SU-DHL-6 (cell line): Measurements from ENCODE around the gene IRAK2.

Experiments used
- H2AFZ ChIP-seq: fragments of 200-600 bp; sonication (generic); 2 replicates; pipeline ENCODE4 v1.6.1; 2014; ENCODE audit warnings: low read depth, mild to moderate bottlenecking, moderate library complexity, mixed read lengths, antibody characterized with exemption, low read length; ENCODE audit not compliant: severe bottlenecking
- H3F3A ChIP-seq: fragments of 200-600 bp; shearing (Covaris generic); 2 replicates; pipeline ENCODE4 v1.6.0; 2016; ENCODE audit warnings: antibody characterized with exemption, mild to moderate bottlenecking; ENCODE audit not compliant: insufficient read depth
- H3K27ac ChIP-seq: fragments of 200-600 bp; sonication (generic); 2 replicates; pipeline ENCODE4 v1.5.1; 2016; ENCODE audit warnings: low read depth, mild to moderate bottlenecking, low read length, moderate library complexity, mixed read lengths
- H3K27me3 ChIP-seq: fragments of 200-600 bp; sonication (generic), shearing (Covaris generic); 2 replicates; pipeline ENCODE4 v1.6.0; 2014; ENCODE audit warnings: mild to moderate bottlenecking, low read length
- H3K36me3 ChIP-seq: fragments of 200-600 bp; sonication (generic); 2 replicates; pipeline ENCODE4 v1.6.1; 2014; ENCODE audit warnings: mild to moderate bottlenecking, low read length, mixed read lengths
- H3K4me2 ChIP-seq: fragments of 300-600, 200-600 bp; shearing (Covaris generic), sonication (generic); 2 replicates; pipeline ENCODE4 v1.6.0; 2014; ENCODE audit warnings: low read length, low read depth, mild to moderate bottlenecking; ENCODE audit not compliant: poor library complexity, severe bottlenecking
- H3K4me3 ChIP-seq: fragments of 200-600 bp; sonication (generic); 2 replicates; pipeline ENCODE4 v1.5.1; 2014; ENCODE audit warnings: antibody characterized with exemption, low read length, mild to moderate bottlenecking, mixed read lengths; ENCODE audit not compliant: insufficient read depth, poor library complexity, severe bottlenecking
- H3K79me2 ChIP-seq: fragments of 200-600 bp; sonication (generic); 2 replicates; pipeline ENCODE4 v1.6.1; 2014; ENCODE audit warnings: mild to moderate bottlenecking, low read length, moderate library complexity; ENCODE audit not compliant: insufficient read depth
- H3K9ac ChIP-seq: fragments of 200-600 bp; sonication (generic); 2 replicates; pipeline ENCODE4 v1.7.0; 2014; ENCODE audit warnings: mild to moderate bottlenecking, low read length
- H3K9me2 ChIP-seq: fragments of 200-600 bp; sonication (generic); replicated peaks from 2 replicates; pipeline ENCODE4 v1.6.1; 2014; ENCODE audit warnings: low read length; ENCODE audit not compliant: insufficient read depth
- H3K9me3 ChIP-seq: fragments of 200-600 bp; sonication (generic); 2 replicates; pipeline ENCODE4 v1.6.1; 2014; ENCODE audit warnings: low read length, mixed read lengths; ENCODE audit not compliant: insufficient read depth
- H4K20me1 ChIP-seq: fragments of 200-600 bp; sonication (generic); 2 replicates; pipeline ENCODE4 v1.6.1; 2014; ENCODE audit warnings: low read depth, mild to moderate bottlenecking, antibody characterized with exemption, low read length, moderate library complexity, mixed read lengths
- EZH2phosphoT487 ChIP-seq: fragments of 200-600 bp; sonication (generic), shearing (Covaris generic); conservative IDR thresholded peaks from 2 replicates; pipeline ENCODE4 v1.6.1; 2018; ENCODE audit warnings: mild to moderate bottlenecking, antibody characterized with exemption, low read length, moderate library complexity, mixed read lengths
- TF ChIP-seq, protein P1 (sequence below): fragments of 200-600 bp; sonication (generic); IDR thresholded peaks from one replicate; pipeline ENCODE4 v1.5.1; 2017; ENCODE audit warnings: antibody characterized with exemption, mild to moderate bottlenecking, low read length, moderate library complexity; ENCODE audit not compliant: insufficient read depth, poor library complexity, severe bottlenecking

Gene IRAK2

DNA sequence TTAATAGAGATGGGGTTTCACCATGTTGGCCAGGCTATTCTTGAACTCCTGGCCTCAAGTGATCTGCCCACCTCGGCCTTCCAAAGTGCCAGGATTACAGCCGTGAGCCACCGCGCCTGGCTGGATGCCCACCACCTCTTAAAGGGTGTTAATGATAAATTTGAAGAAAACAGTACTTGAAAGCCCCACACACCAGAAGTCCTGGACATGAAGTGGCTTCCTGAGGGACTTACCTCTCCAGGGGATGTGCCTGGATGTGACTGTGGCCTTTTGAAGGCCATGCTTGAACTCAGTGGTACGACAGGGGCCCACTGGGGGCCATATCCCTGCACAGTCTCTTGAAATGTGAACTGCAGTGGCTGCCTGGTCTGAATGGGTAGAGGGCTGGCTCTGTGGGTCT is 18.2 kb downstream of the IRAK2 start:
- no peaks in the 10 kb centered on the region for H3K9me2 ChIP-seq
- H3K36me3 ChIP-seq = no peaks in the 10 kb centered on the region
- H4K20me1 ChIP-seq = no peaks in the 10 kb centered on the region
- H3K4me2 ChIP-seq = no peak overlapping the region
- no peak for TF ChIP-seq EZH2phosphoT487
- H3K79me2 ChIP-seq = no peaks in the 10 kb centered on the region
- no peaks in the 10 kb centered on the region for H3F3A ChIP-seq
- H3K27ac ChIP-seq = no peak overlapping the region
- H3K4me3 ChIP-seq = no peak overlapping the region
- no peak overlapping the region for H3K9ac ChIP-seq
- H2AFZ ChIP-seq = no peak overlapping the region
- no peaks in the 10 kb centered on the region for H3K27me3 ChIP-seq
- no peaks in the 10 kb centered on the region for H3K9me3 ChIP-seq

DNA sequence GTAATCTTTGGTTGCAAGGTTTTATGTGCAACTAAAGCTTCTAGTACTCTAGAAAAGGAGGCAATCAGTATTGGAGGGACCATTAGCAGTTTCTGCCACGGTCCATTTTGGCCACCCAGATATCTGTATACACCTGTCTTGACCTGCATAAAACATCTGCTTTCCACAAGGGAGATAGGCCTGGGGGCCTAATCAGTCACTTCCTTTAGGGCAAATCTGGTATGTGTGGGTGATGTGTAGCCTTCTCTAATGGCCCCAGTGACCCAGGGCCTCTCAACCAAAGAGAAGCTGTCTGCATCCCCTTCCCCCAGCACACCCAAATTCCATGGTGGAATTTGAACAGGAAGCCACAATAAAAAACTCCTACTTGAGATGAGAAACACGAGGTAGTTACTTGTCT is 19.5 kb downstream of the IRAK2 start:
- H4K20me1 ChIP-seq = no peaks in the 10 kb centered on the region
- no peaks in the 10 kb centered on the region for H3K79me2 ChIP-seq
- H2AFZ ChIP-seq = no peak overlapping the region
- TF ChIP-seq, protein P1, sequence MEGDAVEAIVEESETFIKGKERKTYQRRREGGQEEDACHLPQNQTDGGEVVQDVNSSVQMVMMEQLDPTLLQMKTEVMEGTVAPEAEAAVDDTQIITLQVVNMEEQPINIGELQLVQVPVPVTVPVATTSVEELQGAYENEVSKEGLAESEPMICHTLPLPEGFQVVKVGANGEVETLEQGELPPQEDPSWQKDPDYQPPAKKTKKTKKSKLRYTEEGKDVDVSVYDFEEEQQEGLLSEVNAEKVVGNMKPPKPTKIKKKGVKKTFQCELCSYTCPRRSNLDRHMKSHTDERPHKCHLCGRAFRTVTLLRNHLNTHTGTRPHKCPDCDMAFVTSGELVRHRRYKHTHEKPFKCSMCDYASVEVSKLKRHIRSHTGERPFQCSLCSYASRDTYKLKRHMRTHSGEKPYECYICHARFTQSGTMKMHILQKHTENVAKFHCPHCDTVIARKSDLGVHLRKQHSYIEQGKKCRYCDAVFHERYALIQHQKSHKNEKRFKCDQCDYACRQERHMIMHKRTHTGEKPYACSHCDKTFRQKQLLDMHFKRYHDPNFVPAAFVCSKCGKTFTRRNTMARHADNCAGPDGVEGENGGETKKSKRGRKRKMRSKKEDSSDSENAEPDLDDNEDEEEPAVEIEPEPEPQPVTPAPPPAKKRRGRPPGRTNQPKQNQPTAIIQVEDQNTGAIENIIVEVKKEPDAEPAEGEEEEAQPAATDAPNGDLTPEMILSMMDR = no peak
- no peaks in the 10 kb centered on the region for H3K36me3 ChIP-seq
- no peaks in the 10 kb centered on the region for H3K9me3 ChIP-seq
- no peaks in the 10 kb centered on the region for H3F3A ChIP-seq
- no peak overlapping the region for H3K9ac ChIP-seq
- no peaks in the 10 kb centered on the region for H3K27me3 ChIP-seq
- H3K4me2 ChIP-seq = no peak overlapping the region
- H3K27ac ChIP-seq = no peak overlapping the region
- H3K9me2 ChIP-seq = no peaks in the 10 kb centered on the region
- no peak overlapping the region for H3K4me3 ChIP-seq

DNA sequence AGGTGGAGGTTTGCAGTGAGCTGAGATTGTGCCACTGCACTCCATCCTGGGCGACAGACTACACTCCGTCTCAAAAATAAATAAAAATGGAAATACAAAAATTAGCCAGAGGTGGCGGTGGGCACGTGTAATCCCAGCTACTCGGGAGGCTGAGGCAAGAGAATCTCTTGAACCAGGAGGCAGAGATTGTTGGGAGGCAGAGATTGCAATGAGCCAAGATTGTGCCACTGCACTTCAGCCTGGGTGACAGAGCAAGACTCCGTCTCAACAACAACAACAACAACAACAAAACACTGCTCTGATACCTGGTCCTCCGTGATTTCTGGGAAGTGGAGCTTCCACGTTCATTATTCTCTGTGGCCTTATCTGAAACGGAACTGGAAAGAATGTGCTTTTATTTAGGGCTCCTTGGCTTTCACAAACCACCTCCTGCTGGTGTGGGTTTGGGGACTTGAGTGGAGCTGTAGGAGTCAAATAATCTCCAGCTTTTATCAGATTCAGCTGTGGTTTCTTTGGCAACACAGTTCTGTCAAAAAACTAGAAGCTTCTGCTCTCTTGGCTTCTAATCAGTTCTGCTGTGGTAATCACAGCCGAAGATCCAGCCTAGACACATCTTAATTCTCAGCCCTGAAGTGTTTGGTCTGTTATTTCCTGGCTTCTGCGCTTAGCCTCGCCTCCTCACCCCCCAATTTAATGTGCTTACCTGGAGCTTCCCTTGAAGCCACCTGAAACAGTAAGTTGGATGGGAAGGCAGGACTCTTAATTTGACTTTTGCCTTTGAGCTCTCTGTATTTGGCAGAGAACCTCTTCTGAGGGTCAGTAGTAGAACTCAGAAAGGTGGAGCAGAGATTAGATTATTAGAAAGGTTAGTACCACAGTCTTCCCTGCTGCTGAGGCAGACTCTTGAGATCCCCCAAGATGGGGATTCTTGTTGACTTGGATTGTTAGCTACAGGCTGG is 21.4 kb downstream of the IRAK2 start:
- no peak overlapping the region for H3K27ac ChIP-seq
- no peaks in the 10 kb centered on the region for H3K79me2 ChIP-seq
- no peak overlapping the region for H3K4me2 ChIP-seq
- no peak overlapping the region for H2AFZ ChIP-seq
- H3K9me3 ChIP-seq = no peaks in the 10 kb centered on the region
- H4K20me1 ChIP-seq = no peaks in the 10 kb centered on the region
- TF ChIP-seq, protein P1 = no peak
- TF ChIP-seq EZH2phosphoT487 = no peak
- H3F3A ChIP-seq = no peaks in the 10 kb centered on the region
- no peaks in the 10 kb centered on the region for H3K9me2 ChIP-seq
- H3K9ac ChIP-seq = no peak overlapping the region
- no peaks in the 10 kb centered on the region for H3K27me3 ChIP-seq
- H3K4me3 ChIP-seq = no peak overlapping the region
- no peaks in the 10 kb centered on the region for H3K36me3 ChIP-seq

DNA sequence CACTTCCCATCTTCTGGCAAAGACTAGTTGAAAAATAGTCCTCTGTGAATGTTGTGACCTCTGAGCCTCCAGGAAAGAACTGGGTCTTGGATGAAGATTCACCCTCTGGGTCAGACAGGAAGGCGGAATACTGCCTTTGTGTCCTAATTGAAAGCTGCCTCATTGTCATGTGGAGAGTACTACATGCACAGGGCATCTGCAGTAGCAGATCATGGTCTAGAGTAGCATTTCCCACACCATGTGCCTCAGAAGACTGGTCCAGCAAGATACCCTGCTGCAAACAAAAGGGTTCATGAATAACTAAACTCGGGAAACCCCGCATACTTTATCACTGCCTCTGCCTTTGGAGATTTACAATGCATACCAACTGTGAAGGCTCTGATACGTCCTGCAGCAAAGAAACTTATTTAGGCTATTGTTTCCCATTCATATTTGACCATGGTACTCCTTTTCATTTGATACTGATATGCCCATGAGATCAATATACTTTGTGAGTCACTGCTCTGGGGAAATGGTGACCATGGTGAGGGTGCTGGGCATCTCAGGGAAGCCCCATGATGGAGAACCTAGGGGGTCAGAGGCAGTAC is 22.7 kb downstream of the IRAK2 start:
- no peak overlapping the region for H3K27ac ChIP-seq
- no peaks in the 10 kb centered on the region for H3K9me3 ChIP-seq
- no peaks in the 10 kb centered on the region for H3K79me2 ChIP-seq
- no peaks in the 10 kb centered on the region for H3K9me2 ChIP-seq
- no peaks in the 10 kb centered on the region for H4K20me1 ChIP-seq
- H3K9ac ChIP-seq = no peak overlapping the region
- TF ChIP-seq, protein P1 = no peak
- no peak for TF ChIP-seq EZH2phosphoT487
- no peaks in the 10 kb centered on the region for H3K36me3 ChIP-seq
- H3K27me3 ChIP-seq = no peaks in the 10 kb centered on the region
- H3F3A ChIP-seq = no peaks in the 10 kb centered on the region
- no peak overlapping the region for H2AFZ ChIP-seq
- no peak overlapping the region for H3K4me2 ChIP-seq
- no peak overlapping the region for H3K4me3 ChIP-seq
